ENCODE data around the gene ADCY2. TPM values are rescaled to one million over a fixed set of nuclear protein-coding genes. Genes with fewer than 3 reads are reported as not detected.

ADCY2 gene
- total RNA-seq, 2 experiments from 2014 or later: not detected

DNA sequence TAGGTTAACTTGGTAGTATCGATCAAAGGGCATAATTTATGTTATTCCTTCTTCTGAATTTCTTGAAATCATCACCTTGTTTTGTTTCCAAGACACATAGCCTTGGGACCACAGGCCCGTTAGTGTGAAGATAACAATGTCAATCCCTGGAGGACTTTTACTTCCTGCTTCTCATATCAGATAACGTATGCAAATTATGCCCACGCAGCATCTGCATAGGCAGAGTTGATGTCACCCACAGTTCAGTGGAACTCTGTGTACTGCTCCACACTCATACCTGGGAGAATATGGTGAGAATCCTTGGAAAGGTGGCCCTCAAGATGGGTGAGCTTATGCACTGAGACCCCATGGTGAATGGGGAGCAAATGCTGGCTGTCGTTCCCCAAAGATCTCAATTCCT lies 360.0 kb downstream of the ADCY2 start:
- DNase-seq (ENCODE audit: low spot score): no peak
- BruUV-seq (replicated peaks): no TSS peak
- Histone ChIP-seq H3K9me3 (ENCODE audit: low read length) (no peaks in the 10 kb centered on the region), H3K4me2 (ENCODE audit: low read length) (no peak overlapping the region), H3K79me2 (ENCODE audit: insufficient read depth, low read depth, low read length) (no peaks in the 10 kb centered on the region), H3K9me2 (ENCODE audit: insufficient read depth, low read length) (no peaks in the 10 kb centered on the region), H3K36me3 (ENCODE audit: insufficient read depth, low read length) (no peaks in the 10 kb centered on the region), H3K27ac (ENCODE audit: low read depth, low read length, poor library complexity, severe bottlenecking) (no peak overlapping the region), H3K4me3 (ENCODE audit: low read depth, low read length, poor library complexity, severe bottlenecking) (no peak overlapping the region), H4K20me1 (ENCODE audit: insufficient read depth, low read length) (no peaks in the 10 kb centered on the region), H2AFZ (ENCODE audit: low read length) (no peak overlapping the region), H3K4me1 (ENCODE audit: insufficient read depth, low read length, poor library complexity, severe bottlenecking) (no peaks in the 10 kb centered on the region)
- no peak for TF ChIP-seq EZH2phosphoT487 (IDR thresholded peaks at IDR 0.05; ENCODE audit: borderline replicate concordance, low read depth, low read length)
- TF ChIP-seq, protein P1, sequence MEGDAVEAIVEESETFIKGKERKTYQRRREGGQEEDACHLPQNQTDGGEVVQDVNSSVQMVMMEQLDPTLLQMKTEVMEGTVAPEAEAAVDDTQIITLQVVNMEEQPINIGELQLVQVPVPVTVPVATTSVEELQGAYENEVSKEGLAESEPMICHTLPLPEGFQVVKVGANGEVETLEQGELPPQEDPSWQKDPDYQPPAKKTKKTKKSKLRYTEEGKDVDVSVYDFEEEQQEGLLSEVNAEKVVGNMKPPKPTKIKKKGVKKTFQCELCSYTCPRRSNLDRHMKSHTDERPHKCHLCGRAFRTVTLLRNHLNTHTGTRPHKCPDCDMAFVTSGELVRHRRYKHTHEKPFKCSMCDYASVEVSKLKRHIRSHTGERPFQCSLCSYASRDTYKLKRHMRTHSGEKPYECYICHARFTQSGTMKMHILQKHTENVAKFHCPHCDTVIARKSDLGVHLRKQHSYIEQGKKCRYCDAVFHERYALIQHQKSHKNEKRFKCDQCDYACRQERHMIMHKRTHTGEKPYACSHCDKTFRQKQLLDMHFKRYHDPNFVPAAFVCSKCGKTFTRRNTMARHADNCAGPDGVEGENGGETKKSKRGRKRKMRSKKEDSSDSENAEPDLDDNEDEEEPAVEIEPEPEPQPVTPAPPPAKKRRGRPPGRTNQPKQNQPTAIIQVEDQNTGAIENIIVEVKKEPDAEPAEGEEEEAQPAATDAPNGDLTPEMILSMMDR (conservative IDR thresholded peaks at IDR 0.05; ENCODE audit: low read length): no peak
- ChIA-PET CTCF (ENCODE audit: unreplicated experiment) (no interaction called here), POLR2A (interaction anchor here (0.6 kb wide), 1 partner anchor 15 kb away, joined by 3 read pairs; no protein-coding TSS in a partner anchor)
- intact Hi-C loops (cut with micrococcal nuclease; ENCODE audit: unreplicated experiment): loop anchor here (5.0 kb wide), 1 partner anchor 494 kb away; no protein-coding TSS in a partner anchor

DNA sequence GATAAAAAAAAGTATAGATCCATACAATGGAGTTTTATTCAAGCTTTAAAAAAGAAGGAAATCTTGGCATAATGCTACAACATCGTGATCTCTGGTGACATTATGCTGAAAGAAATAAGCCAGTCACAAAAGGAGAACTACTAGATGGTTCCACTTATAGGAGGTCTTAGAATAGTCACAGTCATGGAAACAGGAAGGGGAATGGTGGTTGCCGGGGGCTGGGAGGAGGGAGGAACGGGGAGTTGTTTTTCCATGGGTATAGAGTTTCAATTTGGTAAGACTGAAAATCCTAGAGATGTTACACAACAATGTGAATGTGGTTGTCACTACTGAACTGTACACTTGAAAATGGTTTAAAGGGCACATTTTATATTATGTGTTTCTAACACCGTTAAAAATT lies 360.5 kb downstream of the ADCY2 start:
- H3K9me2 ChIP-seq (ENCODE audit: insufficient read depth, low read length): no peaks in the 10 kb centered on the region
- H3K4me1 ChIP-seq (ENCODE audit: insufficient read depth, low read length, poor library complexity, severe bottlenecking): no peaks in the 10 kb centered on the region
- TF ChIP-seq, protein P1 (conservative IDR thresholded peaks at IDR 0.05; ENCODE audit: low read length): no peak
- no peak for TF ChIP-seq EZH2phosphoT487 (IDR thresholded peaks at IDR 0.05; ENCODE audit: borderline replicate concordance, low read depth, low read length)
- ChIA-PET POLR2A (interaction anchor here (0.6 to 1.0 kb wide), 2 partner anchors 14 to 16 kb away, joined by 3 read pairs; no protein-coding TSS in a partner anchor), CTCF (ENCODE audit: unreplicated experiment) (no interaction called here)
- H3K4me2 ChIP-seq (ENCODE audit: low read length): no peak overlapping the region
- H3K4me3 ChIP-seq (ENCODE audit: low read depth, low read length, poor library complexity, severe bottlenecking): no peak overlapping the region
- BruUV-seq (replicated peaks): no TSS peak
- intact Hi-C loops (cut with micrococcal nuclease; ENCODE audit: unreplicated experiment): loop anchor here (5.0 kb wide), 1 partner anchor 494 kb away; no protein-coding TSS in a partner anchor
- H3K36me3 ChIP-seq (ENCODE audit: insufficient read depth, low read length): no peaks in the 10 kb centered on the region
- H2AFZ ChIP-seq (ENCODE audit: low read length): no peak overlapping the region
- no peaks in the 10 kb centered on the region for H3K79me2 ChIP-seq (ENCODE audit: insufficient read depth, low read depth, low read length)
- H3K27ac ChIP-seq (ENCODE audit: low read depth, low read length, poor library complexity, severe bottlenecking): no peak overlapping the region
- H4K20me1 ChIP-seq (ENCODE audit: insufficient read depth, low read length): no peaks in the 10 kb centered on the region
- H3K9me3 ChIP-seq (ENCODE audit: low read length): no peaks in the 10 kb centered on the region
- DNase-seq (ENCODE audit: low spot score): no peak

DNA sequence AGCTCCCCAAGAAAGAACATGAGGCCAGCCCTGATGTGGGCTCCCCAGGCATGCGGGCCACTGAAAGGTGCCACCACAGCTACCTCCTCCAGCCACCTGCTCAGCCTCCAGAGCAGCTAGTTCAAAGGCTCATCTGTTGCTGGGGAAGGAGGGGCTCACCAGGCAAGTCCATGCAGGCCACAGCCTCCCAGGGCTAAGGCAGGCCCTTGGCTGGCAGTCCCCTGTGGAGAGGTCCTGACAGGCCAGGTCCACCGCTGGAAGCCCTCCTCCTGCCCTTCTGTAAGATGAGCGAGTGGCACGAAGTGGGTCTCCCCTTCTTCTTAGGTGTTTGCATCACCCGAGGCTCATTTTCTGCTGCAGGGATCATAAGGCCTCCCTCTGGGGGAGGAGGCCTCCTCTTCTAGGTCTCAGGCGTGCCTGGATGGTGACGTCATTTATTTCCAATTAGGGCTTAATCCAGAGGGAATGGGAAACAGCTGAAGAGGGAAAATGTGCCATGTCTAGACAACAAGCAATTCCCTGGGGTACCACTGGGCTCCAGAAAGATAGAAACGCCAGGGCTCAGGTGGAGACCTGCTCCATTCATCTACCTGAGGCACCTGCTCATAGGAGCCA lies 363.4 kb downstream of the ADCY2 start:
- H2AFZ ChIP-seq (ENCODE audit: low read length): no peak overlapping the region
- POLR2A ChIA-PET: no interaction called here
- BruUV-seq (replicated peaks): no TSS peak

More for the DNA sequence above, 363.4 kb downstream of the ADCY2 start:
- intact Hi-C loops (cut with micrococcal nuclease; ENCODE audit: unreplicated experiment): loop anchor here (5.0 kb wide), 1 partner anchor 497 kb away; no protein-coding TSS in a partner anchor
- CTCF ChIA-PET (ENCODE audit: unreplicated experiment): no interaction called here
- no peaks in the 10 kb centered on the region for H3K9me2 ChIP-seq (ENCODE audit: insufficient read depth, low read length)
- no peak for DNase-seq (ENCODE audit: low spot score)
- H3K36me3 ChIP-seq (ENCODE audit: insufficient read depth, low read length): no peaks in the 10 kb centered on the region
- H4K20me1 ChIP-seq (ENCODE audit: insufficient read depth, low read length): no peaks in the 10 kb centered on the region
- H3K79me2 ChIP-seq (ENCODE audit: insufficient read depth, low read depth, low read length): no peaks in the 10 kb centered on the region
- TF ChIP-seq EZH2phosphoT487 (IDR thresholded peaks at IDR 0.05; ENCODE audit: borderline replicate concordance, low read depth, low read length): no peak
- TF ChIP-seq, protein P1 (conservative IDR thresholded peaks at IDR 0.05; ENCODE audit: low read length): no peak
- no peak overlapping the region for H3K4me2 ChIP-seq (ENCODE audit: low read length)
- H3K4me3 ChIP-seq (ENCODE audit: low read depth, low read length, poor library complexity, severe bottlenecking): no peak overlapping the region
- H3K27ac ChIP-seq (ENCODE audit: low read depth, low read length, poor library complexity, severe bottlenecking): no peak overlapping the region
- H3K4me1 ChIP-seq (ENCODE audit: insufficient read depth, low read length, poor library complexity, severe bottlenecking): no peaks in the 10 kb centered on the region
- no peaks in the 10 kb centered on the region for H3K9me3 ChIP-seq (ENCODE audit: low read length)

All from OCI-LY7 (cell line).